CD4-positive, alpha-beta T cell treated with Interferon alpha-2 for 1 hour (primary cell): ENCODE data around the gene CDON.

Experiments
- DNase-seq, 2 donors: peaks; one replicate each; pipeline ENCODE4 v3.0.0-alpha.2; 2020 to 2022

The CDON gene

GRCh38 chr11:126083829-126084607 lies 21.4 kb upstream of the CDON start:
- DNase-seq = peak in 1 of 2 donors; percentile 52

GRCh38 chr11:126082251-126083109 lies 19.8 kb upstream of the CDON start:
- DNase-seq = no peak

GRCh38 chr11:126081915-126082250 lies 19.2 kb upstream of the CDON start:
- DNase-seq = no peak

DNA sequence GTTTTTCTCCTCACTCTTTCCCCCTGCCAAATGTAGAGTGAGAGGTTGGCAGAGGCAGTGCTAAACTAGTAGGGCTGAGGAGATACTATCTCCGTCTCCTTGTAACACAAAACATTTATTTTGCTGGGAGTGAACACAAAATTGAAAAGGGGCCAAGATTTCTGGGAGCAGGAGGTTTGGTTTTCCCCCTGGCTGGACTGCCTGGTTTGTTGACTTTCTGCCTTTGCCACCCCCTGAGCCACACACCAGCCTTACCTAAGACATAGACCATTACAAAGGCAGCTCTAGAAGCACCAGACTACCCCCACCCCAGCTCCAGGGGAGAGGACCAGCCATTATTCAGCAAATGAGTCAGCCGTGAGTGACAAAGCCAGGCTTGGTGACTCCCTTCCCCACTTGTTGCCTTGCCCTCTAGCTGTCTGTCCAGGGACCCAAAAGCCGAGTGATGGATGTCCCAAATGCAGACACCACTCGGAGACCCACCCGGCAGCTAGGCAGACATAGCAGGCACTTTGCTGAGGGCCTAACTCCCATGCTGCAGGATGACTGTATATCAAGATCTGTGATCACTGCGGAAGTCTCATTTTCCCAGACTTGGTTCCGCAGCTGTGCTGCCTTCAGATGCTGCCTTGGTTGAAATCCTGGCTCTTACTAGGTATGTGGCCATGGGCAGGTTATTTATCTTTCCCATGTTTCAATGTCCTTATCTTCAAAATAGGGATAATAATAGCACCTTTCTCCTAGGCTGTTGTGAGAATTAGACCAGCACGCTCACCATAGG lies 17.7 kb upstream of the CDON start:
- DNase-seq = no peak

- no peak for DNase-seq
Observed at GRCh38 chr11:126079621-126080124, 17.0 kb upstream of the CDON start.

DNA sequence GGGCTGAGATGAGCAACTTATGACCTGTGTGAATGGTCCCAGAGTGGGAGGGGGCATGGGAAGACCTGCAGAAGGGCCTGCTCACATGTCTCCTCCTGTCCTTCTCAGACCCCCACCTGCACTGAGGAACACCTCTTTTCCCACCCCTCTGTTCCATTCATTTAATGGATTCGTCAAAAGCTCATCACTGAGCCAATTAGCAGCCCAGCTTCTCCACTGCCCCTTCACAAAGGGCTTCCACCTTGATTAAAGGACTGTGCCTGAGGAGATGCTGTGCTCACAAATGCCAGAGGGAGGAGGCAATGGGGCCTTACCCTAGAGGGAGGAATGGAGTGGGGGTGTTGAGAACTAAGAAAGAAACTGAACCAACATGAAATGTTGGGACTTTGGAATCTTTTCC lies 14.0 kb upstream of the CDON start:
- DNase-seq = no peak

DNA sequence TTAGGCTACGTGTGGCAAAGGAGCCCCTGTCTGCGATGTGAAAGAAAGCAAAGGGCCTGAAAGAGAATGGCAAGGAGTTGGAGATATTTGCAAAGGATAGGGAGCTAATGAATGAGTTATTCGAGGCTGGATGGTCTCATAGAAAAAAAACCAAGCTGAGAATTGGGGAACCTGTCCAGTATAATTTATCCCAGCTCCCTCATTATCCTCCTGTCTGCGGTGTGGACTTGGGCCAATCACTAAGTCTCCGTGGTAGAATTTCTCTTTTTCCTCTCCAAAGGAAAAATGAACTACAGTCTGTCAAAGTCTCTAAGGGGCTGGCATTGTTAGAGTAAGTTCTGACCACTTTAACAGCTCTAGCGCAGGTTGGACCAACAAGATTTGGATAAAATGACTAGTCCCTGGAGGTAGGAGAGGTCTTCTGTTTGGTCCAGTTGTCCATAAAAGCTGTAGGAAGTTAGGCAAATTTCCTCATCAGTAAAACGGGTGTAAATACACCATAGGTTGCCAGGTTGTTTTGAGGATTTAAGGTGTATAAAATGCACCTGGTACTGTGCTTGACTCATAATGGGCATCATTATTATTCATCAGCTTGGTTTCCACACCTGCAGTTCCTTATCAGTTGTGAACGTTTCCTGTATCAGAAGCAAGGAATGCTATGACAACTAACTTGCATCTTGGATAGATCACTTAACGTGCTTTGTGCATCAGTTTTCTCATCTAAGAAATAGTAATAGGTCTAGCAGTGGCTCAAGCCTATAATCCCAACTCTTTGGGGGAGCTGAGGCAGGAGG lies 10.3 kb upstream of the CDON start:
- DNase-seq = no peak

DNA sequence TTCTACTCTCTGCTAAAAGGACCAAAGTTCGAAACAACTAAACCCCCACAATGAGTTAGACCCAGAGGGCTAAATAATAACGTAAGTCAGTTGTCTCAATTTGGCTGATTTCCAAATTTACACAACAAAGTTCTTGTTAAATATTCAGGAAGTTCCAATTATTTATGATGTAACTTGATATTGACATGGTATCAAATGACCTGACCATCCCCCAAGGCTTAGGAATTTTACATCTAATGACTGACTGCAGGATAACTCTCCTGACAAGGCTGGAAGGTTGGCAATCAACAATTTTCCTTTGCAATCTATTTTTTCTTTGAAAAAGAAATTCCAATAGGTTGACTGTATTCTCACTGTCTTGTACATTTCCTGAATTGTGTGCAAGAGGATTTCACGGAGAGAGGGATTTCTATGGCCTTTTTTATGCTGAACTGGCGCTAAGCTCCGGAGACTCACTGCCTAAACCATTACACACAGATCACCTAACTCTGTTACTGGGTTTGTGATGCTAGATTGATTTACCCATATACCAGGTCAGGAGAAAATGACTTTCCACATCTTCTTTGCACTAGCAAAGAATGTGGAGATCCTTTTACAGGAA lies 9.6 kb upstream of the CDON start:
- no peak for DNase-seq

DNA sequence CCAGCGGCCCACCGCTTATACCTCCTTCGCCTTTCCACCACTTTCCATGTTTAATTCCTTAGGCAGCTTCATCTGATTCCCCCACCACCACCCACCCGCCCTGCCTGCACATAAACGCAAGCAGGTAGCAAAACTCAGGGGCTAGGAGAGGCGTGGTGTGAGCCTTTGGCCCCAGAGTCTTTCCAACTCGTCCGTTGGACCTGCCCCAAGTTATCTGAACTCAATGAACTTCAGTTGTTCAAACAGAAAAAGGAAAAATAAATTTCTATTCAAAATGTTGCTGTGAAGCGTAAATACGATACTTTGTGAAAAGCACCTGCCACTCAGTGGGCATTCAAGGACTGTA lies 814 bp upstream of the CDON start:
- DNase-seq = no peak

DNA sequence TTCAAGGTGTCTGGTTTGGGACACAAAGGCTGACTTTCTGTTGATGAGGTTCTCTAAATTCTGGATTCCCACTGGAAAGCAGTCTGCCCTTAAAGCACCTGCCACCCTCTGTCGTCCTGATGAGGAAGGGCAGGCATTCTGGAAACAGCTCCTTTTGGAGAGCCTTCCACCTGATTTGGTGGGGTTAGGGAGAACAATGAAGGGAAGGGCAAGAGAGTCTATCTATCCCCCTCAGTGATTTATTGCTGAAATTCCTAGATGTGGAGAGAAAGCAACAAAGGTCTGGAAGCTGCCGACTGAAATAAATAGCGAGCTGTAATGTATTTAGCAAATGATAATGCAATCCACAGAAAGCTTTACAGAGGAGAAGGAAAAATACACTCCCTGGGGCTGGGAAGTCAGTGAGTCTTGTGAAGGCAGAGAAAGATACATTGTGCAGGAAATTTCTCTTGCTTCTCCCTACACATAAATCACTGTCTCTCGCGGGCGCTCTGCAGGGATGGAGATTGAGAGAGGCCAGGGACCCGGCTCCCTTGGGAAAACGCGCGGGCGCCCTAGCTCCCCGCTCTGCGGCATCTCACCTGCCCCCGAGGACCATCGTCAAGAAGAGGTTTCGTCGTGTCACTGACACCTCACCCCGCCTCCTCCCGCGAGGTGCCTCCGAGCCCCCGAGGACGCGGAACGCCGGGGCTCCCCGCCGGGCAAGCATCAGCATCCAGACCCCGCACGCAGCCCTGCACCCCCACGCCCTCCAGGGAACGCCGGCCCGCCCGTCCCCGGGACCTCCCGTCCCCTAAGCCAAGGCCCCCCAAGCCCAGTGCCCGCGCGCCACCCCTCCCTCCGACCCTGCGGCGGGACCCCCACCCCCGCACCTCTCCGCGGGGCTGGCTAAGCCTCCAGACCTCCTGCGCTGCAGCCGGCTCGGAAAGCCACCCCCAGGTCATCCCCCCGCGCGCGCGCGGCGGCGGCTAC lies 673 bp downstream of the CDON start:
- DNase-seq = peak in 1 of 2 donors; percentile 16

- no peak for DNase-seq
Observed at GRCh38 chr11:126060757-126061171, 1.9 kb downstream of the CDON start.

- no peak for DNase-seq
Observed at GRCh38 chr11:126059238-126059781, 3.4 kb downstream of the CDON start.

DNA sequence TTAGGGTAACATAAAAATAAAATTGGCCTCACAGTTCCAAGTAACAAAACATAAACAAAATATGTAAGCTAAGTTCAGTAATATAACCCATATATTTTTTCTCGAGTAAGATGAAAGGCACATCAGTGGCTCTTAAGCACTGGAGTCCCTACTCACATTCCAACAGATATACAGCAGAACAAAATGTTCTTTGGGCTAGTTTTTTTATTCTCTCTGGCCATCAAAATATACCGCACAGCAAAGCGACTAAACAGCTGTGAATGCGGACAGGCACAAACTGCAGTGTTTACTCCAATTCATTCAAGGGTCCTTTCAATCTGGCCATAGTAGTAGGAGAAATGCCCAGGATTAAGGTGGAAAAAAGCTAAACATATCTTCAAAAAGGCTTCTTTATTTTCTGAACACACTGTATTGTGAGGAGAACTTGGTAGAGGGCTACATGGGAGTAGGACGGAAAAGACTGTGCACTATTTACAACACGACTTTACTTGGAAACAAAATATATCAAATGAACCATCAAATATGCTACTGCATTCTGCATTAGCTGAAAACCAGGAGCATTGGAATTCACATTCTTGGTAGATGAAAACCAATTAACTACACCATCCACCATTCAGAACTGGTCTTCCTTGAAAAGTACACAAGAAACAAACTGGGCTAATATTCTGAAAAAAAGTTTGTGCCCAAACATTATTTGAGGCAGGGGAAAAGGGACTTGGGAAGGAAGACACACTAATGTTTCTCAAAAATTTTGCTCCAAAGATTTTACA lies 4.4 kb downstream of the CDON start:
- no peak for DNase-seq

DNA sequence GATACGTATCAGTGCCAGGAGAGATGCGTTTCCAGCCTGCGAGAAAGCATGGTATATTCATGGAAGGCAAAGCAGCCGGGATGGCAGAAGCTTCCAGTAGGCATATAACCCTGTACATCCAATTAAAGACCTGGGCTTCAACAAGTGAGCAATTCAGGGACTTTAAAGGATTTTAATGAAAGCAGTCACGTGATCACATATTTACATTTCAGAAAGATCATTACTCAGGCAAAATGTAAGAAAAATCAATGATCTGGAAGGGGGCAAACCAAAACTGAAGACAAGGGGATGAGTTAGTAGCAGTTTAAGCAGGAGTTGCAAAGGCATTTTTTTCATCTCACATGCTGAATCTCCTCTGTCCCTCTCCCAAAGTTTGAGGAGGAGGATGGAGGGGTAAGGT lies 7.8 kb downstream of the CDON start:
- no peak for DNase-seq

- no peak for DNase-seq
Observed at GRCh38 chr11:126054408-126054807, 8.3 kb downstream of the CDON start.

GRCh38 chr11:126053415-126054286 lies 9.0 kb downstream of the CDON start:
- no peak for DNase-seq

GRCh38 chr11:126051117-126051516 lies 11.5 kb downstream of the CDON start:
- no peak for DNase-seq

DNA sequence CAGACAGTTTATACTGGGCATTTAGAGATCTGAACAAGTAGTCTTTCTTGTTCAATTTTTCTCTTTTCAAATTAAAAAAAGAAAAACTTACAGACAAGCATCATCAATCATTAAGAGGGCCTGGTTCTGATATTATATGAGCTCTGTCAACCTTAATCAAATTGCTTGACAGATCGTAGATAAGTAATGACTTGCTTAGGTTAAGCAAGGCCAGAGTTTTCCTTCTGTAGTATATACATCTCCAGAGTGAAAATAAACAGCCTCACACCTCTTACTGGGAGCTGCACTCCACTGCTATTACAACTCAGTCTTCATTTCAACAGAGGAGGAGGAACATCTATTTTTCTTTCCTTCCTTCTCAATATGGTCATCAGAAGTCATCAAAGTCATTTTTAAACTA lies 13.5 kb downstream of the CDON start:
- DNase-seq = no peak

GRCh38 chr11:126048197-126048596 lies 14.5 kb downstream of the CDON start:
- no peak for DNase-seq
